ENCODE measurements around the gene EARS2. TPM values are rescaled to one million over a fixed set of nuclear protein-coding genes. Genes with fewer than 3 reads are reported as not detected.

The EARS2 gene
- 10 to 100 TPM; 25.2 to 25.7 TPM for total RNA-seq
- polyA plus RNA-seq: 10 to 100 TPM; 17.7 to 19.3 TPM
- long read RNA-seq, donor 1, transcript EARS2-201 (9 exons, 3,961 nt): major isoform, 5 of 8 reads
- long read RNA-seq, donor 1, partial matches to known transcripts: 0 of 8 reads
- long read RNA-seq, donor 1, other reads (novel, unspliced or antisense): 0 of 8 reads
- long read RNA-seq, donor 2, transcript EARS2-212 (1 exons, 599 nt): major isoform, 5 of 7 reads
- long read RNA-seq, donor 2, partial matches to known transcripts: 0 of 7 reads
- long read RNA-seq, donor 2, other reads (novel, unspliced or antisense): 0 of 7 reads
- long read RNA-seq, donor 3, partial matches to known transcripts: 0 of 3 reads
- long read RNA-seq, donor 3, other reads (novel, unspliced or antisense): 0 of 3 reads
- long read RNA-seq, donor 4, partial matches to known transcripts: 0 of 3 reads
- long read RNA-seq, donor 4, other reads (novel, unspliced or antisense): 0 of 3 reads
- long read RNA-seq, donor 5, transcript EARS2-201 (9 exons, 3,961 nt): major isoform, 5 of 32 reads
- long read RNA-seq, donor 5, partial matches to known transcripts: 10 of 32 reads
- long read RNA-seq, donor 5, other reads (novel, unspliced or antisense): 15 of 32 reads

GRCh38 chr16:23556881-23557778, at the start of gene EARS2, which contains the start of gene UBFD1:
TSS of gene EARS2 (minus strand) at chr16:23557350. CDS start at chr16:23557343, 7 bp downstream.
TSS of gene UBFD1 (plus strand) at chr16:23557727. CDS start at chr16:23557743, 16 bp downstream.
- H3K27me3 ChIP-seq (ENCODE audit: control insufficient read depth in 3 of 3, insufficient read depth in 3 of 3, low read length in 2 of 3): no peaks in the 10 kb centered on the region
- H3K36me3 ChIP-seq (ENCODE audit: control insufficient read depth in 4 of 4, insufficient read depth in 4 of 4, low read length in 4 of 4): peaks cover 4 to 29% (median 14%) of the 10 kb centered on the region in 4 donors
- H3K9ac ChIP-seq (ENCODE audit: insufficient read depth in 1 of 2, low read length in 2 of 2): peak within 1 kb of the TSS; percentile 76 to 91
- TF ChIP-seq CTCF (IDR thresholded peaks at IDR 0.05; ENCODE audit: control extremely low read depth, extremely low read depth): peak; percentile 80
- peak within 1 kb of the TSS; percentile 95 for H3K4me3 ChIP-seq
- ATAC-seq (ENCODE audit: insufficient read depth, low FRiP score) (peak; percentile 97), DNase-seq (peak; percentile 99)
- peak within 1 kb of the TSS; percentile 92 to 95 for H3K27ac ChIP-seq (ENCODE audit: low read depth in 1 of 2, low read length in 1 of 2)
- H3K9me3 ChIP-seq (ENCODE audit: control insufficient read depth in 4 of 4, insufficient read depth in 3 of 4, low read length in 3 of 4): no peaks in the 10 kb centered on the region
- WGBS, 2 donors: 1 to 2% methylated on average over 61 to 65 of the region's 65 CpGs
- H3K4me1 ChIP-seq (ENCODE audit: control insufficient read depth in 5 of 5, insufficient read depth in 5 of 5, low read length in 5 of 5): peaks cover 0 to 10% (median 10%) of the 10 kb centered on the region in 5 donors

DNA sequence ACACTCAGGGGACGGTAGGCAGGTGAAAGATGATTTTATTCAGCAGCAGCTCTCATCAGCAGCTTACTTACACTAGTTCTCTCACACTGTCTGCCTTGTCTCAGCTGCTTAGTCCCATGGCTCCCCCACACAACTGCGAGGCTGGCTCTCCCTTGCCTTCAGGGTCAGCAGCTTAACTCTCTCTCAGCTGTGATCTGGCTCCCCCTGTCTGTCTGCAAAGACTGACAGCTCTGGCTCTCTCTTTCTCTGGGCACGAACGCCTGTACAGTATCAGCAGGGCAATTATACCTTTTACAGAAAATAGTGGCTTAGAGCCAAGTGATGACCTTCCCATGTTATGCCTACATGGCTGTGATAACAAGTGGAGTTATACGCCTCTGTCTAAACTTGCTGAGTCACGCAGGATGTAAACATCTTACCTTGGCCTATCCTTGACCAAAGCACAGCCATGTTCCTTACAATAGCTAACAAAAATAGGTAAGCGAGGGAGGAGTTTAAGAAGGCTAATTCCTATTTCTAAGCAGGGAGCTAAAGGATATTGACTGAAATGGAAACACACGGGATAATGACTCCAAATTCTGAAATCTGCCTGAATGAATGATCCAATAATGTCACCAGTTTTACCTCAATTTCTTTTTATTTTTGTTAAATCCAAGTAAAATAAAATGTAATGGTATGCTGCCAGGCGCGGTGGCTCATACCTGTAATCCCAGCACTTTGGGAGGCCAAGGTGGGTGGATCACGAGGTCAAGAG, 40.0 kb upstream of the EARS2 start:
- no peak for TF ChIP-seq CTCF (IDR thresholded peaks at IDR 0.05; ENCODE audit: control extremely low read depth, extremely low read depth)
- no peaks in the 10 kb centered on the region for H3K9me3 ChIP-seq (ENCODE audit: control insufficient read depth in 4 of 4, insufficient read depth in 3 of 4, low read length in 3 of 4)
- DNase-seq: no peak
- H3K4me1 ChIP-seq (ENCODE audit: control insufficient read depth in 5 of 5, insufficient read depth in 5 of 5, low read length in 5 of 5): peaks cover 0 to 12% (median 3%) of the 10 kb centered on the region in 5 donors
- H3K27ac ChIP-seq (ENCODE audit: low read depth in 1 of 2, low read length in 1 of 2): no peak overlapping the region
- no peak for ATAC-seq (ENCODE audit: insufficient read depth, low FRiP score)
- H3K27me3 ChIP-seq (ENCODE audit: control insufficient read depth in 3 of 3, insufficient read depth in 3 of 3, low read length in 2 of 3): no peaks in the 10 kb centered on the region
- no peak overlapping the region for H3K9ac ChIP-seq (ENCODE audit: insufficient read depth in 1 of 2, low read length in 2 of 2)
- 83% methylated on average over 11 of the region's 11 CpGs for WGBS, 2 donors
- no peak overlapping the region for H3K4me3 ChIP-seq
- peaks cover 0 to 11% (median 9%) of the 10 kb centered on the region in 4 donors for H3K36me3 ChIP-seq (ENCODE audit: control insufficient read depth in 4 of 4, insufficient read depth in 4 of 4, low read length in 4 of 4)

- Histone ChIP-seq H3K4me3 (peak within 1 kb of the TSS; percentile 100), H3K27me3 (ENCODE audit: control insufficient read depth in 3 of 3, insufficient read depth in 3 of 3, low read length in 2 of 3) (no peaks in the 10 kb centered on the region), H3K9me3 (ENCODE audit: control insufficient read depth in 4 of 4, insufficient read depth in 3 of 4, low read length in 3 of 4) (no peaks in the 10 kb centered on the region), H3K27ac (ENCODE audit: low read depth in 1 of 2, low read length in 1 of 2) (peak within 1 kb of the TSS; percentile 86 to 94), H3K36me3 (ENCODE audit: control insufficient read depth in 4 of 4, insufficient read depth in 4 of 4, low read length in 4 of 4) (peaks cover 2 to 17% (median 10%) of the 10 kb centered on the region in 4 donors), H3K9ac (ENCODE audit: insufficient read depth in 1 of 2, low read length in 2 of 2) (peak within 1 kb of the TSS; percentile 89), H3K4me1 (ENCODE audit: control insufficient read depth in 5 of 5, insufficient read depth in 5 of 5, low read length in 5 of 5) (peaks cover 0 to 12% (median 3%) of the 10 kb centered on the region in 5 donors)
- ATAC-seq (ENCODE audit: insufficient read depth, low FRiP score): peak; percentile 100
- WGBS, 2 donors: 2% methylated on average over 67 of the region's 67 CpGs
- peak; percentile 95 for TF ChIP-seq CTCF (IDR thresholded peaks at IDR 0.05; ENCODE audit: control extremely low read depth, extremely low read depth)
- peak; percentile 89 to 93 (median 91) for DNase-seq
Measured at GRCh38 chr16:23595951-23596720, 39.0 kb upstream of the EARS2 start, which contains the start of gene NDUFAB1. TSS of gene NDUFAB1 (minus strand) at chr16:23596316. CDS start at chr16:23596290, 26 bp downstream.

All from lung (tissue), 16 donors.